ENCODE results near the gene ZNF256. TPM values are rescaled to one million over a fixed set of nuclear protein-coding genes. Genes with fewer than 3 reads are reported as not detected.
A peak's percentile ranks its signal among the peaks of the same experiment; 100 is the strongest.

ZNF256 gene
- 10 to 100 TPM in 3 of 5 donors, 1 to 10 TPM in 2; 7.1 to 11.7 (median 10.7) TPM for polyA plus RNA-seq (ENCODE audit: insufficient read depth in 1 of 5, insufficient read length in 5 of 5, low replicate concordance in 1 of 5)
- long read RNA-seq, donor 1, transcript ZNF256-201 (3 exons, 2,172 nt), result major isoform, 7 of 8 reads
- long read RNA-seq, donor 1, partial matches to known transcripts, result 0 of 8 reads
- long read RNA-seq, donor 1, other reads (novel, unspliced or antisense), result 0 of 8 reads
- long read RNA-seq, donor 2, partial matches to known transcripts, result 0 of 3 reads
- long read RNA-seq, donor 2, other reads (novel, unspliced or antisense), result 0 of 3 reads
- long read RNA-seq, donor 3, partial matches to known transcripts, result 0 of 1 reads
- long read RNA-seq, donor 3, other reads (novel, unspliced or antisense), result 0 of 1 reads
- long read RNA-seq, donor 4, result 0 reads
- long read RNA-seq, donor 5, partial matches to known transcripts, result 0 of 3 reads
- long read RNA-seq, donor 5, other reads (novel, unspliced or antisense), result 0 of 3 reads
- long read RNA-seq, donor 6, transcript ZNF256-201 (3 exons, 2,172 nt), result major isoform, 6 of 8 reads
- long read RNA-seq, donor 6, partial matches to known transcripts, result 0 of 8 reads
- long read RNA-seq, donor 6, other reads (novel, unspliced or antisense), result 0 of 8 reads
- long read RNA-seq, donor 7, partial matches to known transcripts, result 0 of 4 reads
- long read RNA-seq, donor 7, other reads (novel, unspliced or antisense), result 0 of 4 reads
- long read RNA-seq, donor 8, partial matches to known transcripts, result 0 of 3 reads
- long read RNA-seq, donor 8, other reads (novel, unspliced or antisense), result 0 of 3 reads

- peak; percentile 94 to 96 for DNase-seq
Measured at GRCh38 chr19:57947419-57948134, at the start of gene ZNF256. Gene ZNF256, minus strand, starts transcription at chr19:57947706. Its CDS starts 232 bp downstream, at chr19:57947474.

GRCh38 chr19:57992841-57993240, 45.3 kb upstream of the ZNF256 start:
- no peak for DNase-seq

- no peak for DNase-seq
Measured at GRCh38 chr19:57978586-57979289, 31.2 kb upstream of the ZNF256 start.

GRCh38 chr19:57974434-57974833, 26.9 kb upstream of the ZNF256 start, which contains the start of gene C19orf18:
Gene C19orf18, minus strand, starts transcription at chr19:57974534. Its CDS starts 102 bp downstream, at chr19:57974432.
- DNase-seq, result no peak

- DNase-seq, result no peak
Measured at GRCh38 chr19:57964761-57965160, 17.3 kb upstream of the ZNF256 start.

- DNase-seq, result no peak
Measured at GRCh38 chr19:57961785-57962184, 14.3 kb upstream of the ZNF256 start.

- no peak for DNase-seq
Measured at GRCh38 chr19:57954996-57955395, 7.5 kb upstream of the ZNF256 start.

- DNase-seq, result no peak
Measured at GRCh38 chr19:57949702-57950101, 2.2 kb upstream of the ZNF256 start.

GRCh38 chr19:57949296-57949695, 1.8 kb upstream of the ZNF256 start:
- DNase-seq, result no peak

GRCh38 chr19:57947088-57947418, 453 bp downstream of the ZNF256 start:
- DNase-seq, result no peak

GRCh38 chr19:57946316-57946715, 1.2 kb downstream of the ZNF256 start:
- no peak for DNase-seq

GRCh38 chr19:57941593-57941992, 5.9 kb downstream of the ZNF256 start:
- DNase-seq, result no peak

GRCh38 chr19:57935731-57936130, 11.8 kb downstream of the ZNF256 start:
- no peak for DNase-seq

GRCh38 chr19:57934820-57935665, 12.5 kb downstream of the ZNF256 start, which contains the start of gene ZNF418:
Gene ZNF418, minus strand, starts transcription at chr19:57935402. Its CDS starts 1,580 bp downstream, at chr19:57933822.
- peak; percentile 73 for DNase-seq

GRCh38 chr19:57927587-57927986, 19.9 kb downstream of the ZNF256 start:
- DNase-seq, result no peak

- DNase-seq, result peak; percentile 86 to 88
Measured at GRCh38 chr19:57916168-57916995, 31.1 kb downstream of the ZNF256 start, which contains the start of gene ZNF417. Gene ZNF417, minus strand, starts transcription at chr19:57916592. Its CDS starts 181 bp downstream, at chr19:57916411.

GRCh38 chr19:57914531-57914930, 33.0 kb downstream of the ZNF256 start:
- no peak for DNase-seq

GRCh38 chr19:57907394-57907793, 40.1 kb downstream of the ZNF256 start:
- no peak for DNase-seq

GRCh38 chr19:57905258-57905657, 42.2 kb downstream of the ZNF256 start:
- no peak for DNase-seq

All from right lung (tissue), 10 donors.